DOHH2 (cell line): Measurements from ENCODE around the gene PDE10A.

Source experiments
- EZH2phosphoT487 ChIP-seq: fragments of 200-600 bp; sonication (generic); IDR thresholded peaks from 2 replicates; pipeline ENCODE4 v1.6.1; 2017; ENCODE audit warnings: borderline replicate concordance, mild to moderate bottlenecking, antibody characterized with exemption, low read length, moderate library complexity, mixed read lengths
- TF ChIP-seq, protein P1 (sequence below): fragments of 200-600 bp; sonication (generic); IDR thresholded peaks from one replicate; pipeline ENCODE4 v1.5.1; 2014; ENCODE audit warnings: antibody characterized with exemption, mild to moderate bottlenecking, low read depth, low read length; ENCODE audit not compliant: poor library complexity, severe bottlenecking

- TF ChIP-seq, protein P1, sequence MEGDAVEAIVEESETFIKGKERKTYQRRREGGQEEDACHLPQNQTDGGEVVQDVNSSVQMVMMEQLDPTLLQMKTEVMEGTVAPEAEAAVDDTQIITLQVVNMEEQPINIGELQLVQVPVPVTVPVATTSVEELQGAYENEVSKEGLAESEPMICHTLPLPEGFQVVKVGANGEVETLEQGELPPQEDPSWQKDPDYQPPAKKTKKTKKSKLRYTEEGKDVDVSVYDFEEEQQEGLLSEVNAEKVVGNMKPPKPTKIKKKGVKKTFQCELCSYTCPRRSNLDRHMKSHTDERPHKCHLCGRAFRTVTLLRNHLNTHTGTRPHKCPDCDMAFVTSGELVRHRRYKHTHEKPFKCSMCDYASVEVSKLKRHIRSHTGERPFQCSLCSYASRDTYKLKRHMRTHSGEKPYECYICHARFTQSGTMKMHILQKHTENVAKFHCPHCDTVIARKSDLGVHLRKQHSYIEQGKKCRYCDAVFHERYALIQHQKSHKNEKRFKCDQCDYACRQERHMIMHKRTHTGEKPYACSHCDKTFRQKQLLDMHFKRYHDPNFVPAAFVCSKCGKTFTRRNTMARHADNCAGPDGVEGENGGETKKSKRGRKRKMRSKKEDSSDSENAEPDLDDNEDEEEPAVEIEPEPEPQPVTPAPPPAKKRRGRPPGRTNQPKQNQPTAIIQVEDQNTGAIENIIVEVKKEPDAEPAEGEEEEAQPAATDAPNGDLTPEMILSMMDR = no peak
- TF ChIP-seq EZH2phosphoT487 = no peak
Measured at GRCh38 chr6:165573671-165574070, 89.4 kb downstream of the PDE10A start.
